Breast epithelium (tissue), 3 donors: Measurements from ENCODE around the gene KRT40.

ENCODE experiments used
- CTCF ChIP-seq, 3 donors: fragments of 450-650 bp; IDR thresholded peaks; one replicate each; pipeline ENCODE4 v1.5.1; 2016 to 2017; ENCODE audit warnings: antibody characterized with exemption in 3 of 3, mild to moderate bottlenecking in 3 of 3, moderate library complexity in 3 of 3
- POLR2A ChIP-seq: fragments of 450-650 bp; IDR thresholded peaks from one replicate; pipeline ENCODE4 v1.6.1; 2016; ENCODE audit warnings: antibody characterized with exemption, mild to moderate bottlenecking, moderate library complexity
- POLR2AphosphoS5 ChIP-seq, 3 donors: sonication (generic); formaldehyde crosslinking; IDR thresholded peaks; one replicate each; pipeline ENCODE4 v1.6.1; 2017; ENCODE audit warnings: antibody characterized with exemption in 3 of 3

- TF ChIP-seq POLR2A (no peak), CTCF (IDR thresholded peaks at IDR 0.05) (no peak), POLR2AphosphoS5 (IDR thresholded peaks at IDR 0.05) (no peak)
Observed at GRCh38 chr17:41013606-41014005, 29.5 kb upstream of the KRT40 start.
